Neural cell (in vitro differentiated cells): ENCODE results near the gene CDKAL1. TPM values are rescaled to one million over a fixed set of nuclear protein-coding genes. Genes with fewer than 3 reads are reported as not detected.

ENCODE experiments used
- H2AFZ ChIP-seq: fragments of 200-600, 300-800 bp; sonication (generic), shearing (Covaris generic); 2 replicates; pipeline ENCODE4 v1.6.0; 2014; ENCODE audit warnings: low read depth, mild to moderate bottlenecking, antibody characterized with exemption, low read length, moderate library complexity
- H3F3A ChIP-seq: fragments of 200-600 bp; shearing (Covaris generic); 2 replicates; pipeline ENCODE4 v1.6.1; 2016; ENCODE audit warnings: mild to moderate bottlenecking, moderate library complexity, mixed read lengths, antibody characterized with exemption, low read length; ENCODE audit not compliant: insufficient read depth, poor library complexity, severe bottlenecking
- H3K27ac ChIP-seq: fragments of 200-600, 300-800 bp; sonication (generic), shearing (Covaris generic); 2 replicates; pipeline ENCODE4 v1.5.1; 2014; ENCODE audit warnings: mild to moderate bottlenecking, low read length, moderate library complexity
- H3K27me3 ChIP-seq: fragments of 300-800, 200-600 bp; sonication (generic), shearing (Covaris generic); 2 replicates; pipeline ENCODE4 v1.6.0; 2014; ENCODE audit warnings: mild to moderate bottlenecking, low read depth, low read length, moderate library complexity; ENCODE audit not compliant: insufficient read depth
- H3K36me3 ChIP-seq: fragments of 300-800, 200-600 bp; sonication (generic), shearing (Covaris generic); 2 replicates; pipeline ENCODE4 v1.5.1; 2014; ENCODE audit warnings: mild to moderate bottlenecking, antibody characterized with exemption, low read length, moderate library complexity; ENCODE audit not compliant: insufficient read depth
- H3K4me2 ChIP-seq: fragments of 300-800, 200-600 bp; sonication (generic), shearing (Covaris generic); 2 replicates; pipeline ENCODE4 v1.6.0; 2014; ENCODE audit warnings: mild to moderate bottlenecking, low read length
- H3K4me3 ChIP-seq: fragments of 300-800, 200-600 bp; sonication (generic), shearing (Covaris generic); 2 replicates; pipeline ENCODE4 v1.5.1; 2014; ENCODE audit warnings: mild to moderate bottlenecking, low read length, moderate library complexity
- H3K79me2 ChIP-seq: fragments of 200-600 bp; shearing (Covaris generic); replicated peaks from 2 replicates; pipeline ENCODE4 v1.6.0; 2014; ENCODE audit warnings: mild to moderate bottlenecking, low read length, moderate library complexity; ENCODE audit not compliant: insufficient read depth
- H3K9ac ChIP-seq: fragments of 300-800, 200-600 bp; sonication (generic), shearing (Covaris generic); 2 replicates; pipeline ENCODE4 v1.6.1; 2016; ENCODE audit warnings: mild to moderate bottlenecking, low read length, mixed read lengths
- H3K9me2 ChIP-seq: fragments of 200-600 bp; shearing (Covaris generic); 2 replicates; pipeline ENCODE4 v1.6.1; 2016; ENCODE audit warnings: mild to moderate bottlenecking, low read length, mixed read lengths; ENCODE audit not compliant: insufficient read depth
- H3K9me3 ChIP-seq: fragments of 200-600, 300-800 bp; sonication (generic), shearing (Covaris generic); 2 replicates; pipeline ENCODE4 v1.6.1; 2016; ENCODE audit warnings: mild to moderate bottlenecking, mixed run types, low read length, moderate library complexity, mixed read lengths
- H4K20me1 ChIP-seq: fragments of 200-600 bp; shearing (Covaris generic); 2 replicates; pipeline ENCODE4 v1.6.1; 2016; ENCODE audit warnings: mild to moderate bottlenecking, mixed run types; ENCODE audit not compliant: insufficient read depth
- CTCF ChIP-seq: fragments of 450-650 bp; IDR thresholded peaks from 2 replicates; pipeline ENCODE4 v1.5.1; 2014; ENCODE audit warnings: antibody characterized with exemption, mild to moderate bottlenecking, moderate library complexity; ENCODE audit not compliant: poor library complexity, severe bottlenecking
- EP300 ChIP-seq: fragments of 450-650 bp; conservative IDR thresholded peaks from 2 replicates; pipeline ENCODE4 v1.6.1; 2014; ENCODE audit warnings: antibody characterized with exemption, mild to moderate bottlenecking, moderate library complexity; ENCODE audit not compliant: poor library complexity, severe bottlenecking
- EZH2 ChIP-seq: fragments of 200-600, 300-800 bp; shearing (Covaris generic), sonication (generic); IDR thresholded peaks from 2 replicates; pipeline ENCODE4 v1.6.1; 2014; ENCODE audit warnings: antibody characterized with exemption, low read length, borderline replicate concordance, mild to moderate bottlenecking; ENCODE audit not compliant: insufficient read depth, poor library complexity, severe bottlenecking
- MXI1 ChIP-seq: fragments of 450-650 bp; conservative IDR thresholded peaks from 2 replicates; pipeline ENCODE4 v1.6.1; 2014; ENCODE audit warnings: antibody characterized with exemption, mild to moderate bottlenecking; ENCODE audit not compliant: poor library complexity, severe bottlenecking
- POLR2AphosphoS5 ChIP-seq: IDR thresholded peaks from 2 replicates; pipeline ENCODE4 v1.6.1; 2012
- RAD21 ChIP-seq: fragments of 450-650 bp; conservative IDR thresholded peaks from 2 replicates; pipeline ENCODE4 v1.6.1; 2014; ENCODE audit warnings: antibody characterized with exemption, mild to moderate bottlenecking, moderate library complexity
- REST ChIP-seq: IDR thresholded peaks from 2 replicates; pipeline ENCODE4 v1.6.1; 2012; ENCODE audit warnings: borderline replicate concordance
- SMC3 ChIP-seq: fragments of 450-650 bp; conservative IDR thresholded peaks from 2 replicates; pipeline ENCODE4 v1.6.1; 2014; ENCODE audit warnings: antibody characterized with exemption, mild to moderate bottlenecking, moderate library complexity; ENCODE audit not compliant: poor library complexity
- TAF1 ChIP-seq: IDR thresholded peaks from 2 replicates; pipeline ENCODE4 v1.6.1; 2012; ENCODE audit warnings: low read depth
- polyA plus RNA-seq: library from polyadenylated mRNA; depleted of rRNA; stranded (reverse); fragments of >200 nt; gene quantifications from 2 replicates; pipeline ENCODE4 v1.2.3, GENCODE V29; 2014

Gene CDKAL1
- polyA plus RNA-seq, 1 donor from 2014 or later = 10.7 TPM

GRCh38 chr6:20879526-20879925 is 345.3 kb downstream of the CDKAL1 start:
- no peak overlapping the region for H3K9ac ChIP-seq
- no peak overlapping the region for H3K27ac ChIP-seq
- no peaks in the 10 kb centered on the region for H3K36me3 ChIP-seq
- no peak overlapping the region for H2AFZ ChIP-seq
- H3K4me2 ChIP-seq = no peak overlapping the region
- H3K4me3 ChIP-seq = no peak overlapping the region
- H4K20me1 ChIP-seq = no peaks in the 10 kb centered on the region
- no peaks in the 10 kb centered on the region for H3F3A ChIP-seq
- H3K27me3 ChIP-seq = no peaks in the 10 kb centered on the region
- no peaks in the 10 kb centered on the region for H3K79me2 ChIP-seq
- no peak for TF ChIP-seq RAD21
- no peak for TF ChIP-seq SMC3
- no peak for TF ChIP-seq EZH2
- no peak for TF ChIP-seq CTCF
- no peaks in the 10 kb centered on the region for H3K9me3 ChIP-seq
- no peaks in the 10 kb centered on the region for H3K9me2 ChIP-seq

GRCh38 chr6:20881365-20881764 is 347.1 kb downstream of the CDKAL1 start:
- Histone ChIP-seq H3K27me3 (no peaks in the 10 kb centered on the region), H2AFZ (no peak overlapping the region), H4K20me1 (no peaks in the 10 kb centered on the region), H3F3A (no peaks in the 10 kb centered on the region), H3K4me3 (no peak overlapping the region), H3K9me2 (no peaks in the 10 kb centered on the region), H3K9ac (no peak overlapping the region), H3K79me2 (no peaks in the 10 kb centered on the region), H3K27ac (no peak overlapping the region), H3K9me3 (no peaks in the 10 kb centered on the region), H3K4me2 (no peak overlapping the region), H3K36me3 (no peaks in the 10 kb centered on the region)
- TF ChIP-seq RAD21 (no peak), TAF1 (no peak), MXI1 (no peak), CTCF (no peak), EZH2 (no peak)

- Histone ChIP-seq H3K27ac (no peak overlapping the region), H3K27me3 (no peaks in the 10 kb centered on the region), H3K4me3 (no peak overlapping the region), H3K4me2 (no peak overlapping the region), H3F3A (no peaks in the 10 kb centered on the region), H3K79me2 (no peaks in the 10 kb centered on the region), H3K9ac (no peak overlapping the region), H4K20me1 (no peaks in the 10 kb centered on the region), H2AFZ (no peak overlapping the region), H3K9me2 (no peaks in the 10 kb centered on the region), H3K36me3 (no peaks in the 10 kb centered on the region), H3K9me3 (no peaks in the 10 kb centered on the region)
- TF ChIP-seq TAF1 (no peak), RAD21 (no peak), EP300 (no peak), EZH2 (no peak), CTCF (no peak), POLR2AphosphoS5 (no peak), SMC3 (no peak), REST (no peak), MXI1 (no peak)
Observed at GRCh38 chr6:20882014-20882413, 347.8 kb downstream of the CDKAL1 start.
